ENCODE results near the gene GXYLT2.
A peak's percentile ranks its signal among the peaks of the same experiment; 100 is the strongest.
"Not testable (repeated sequence)": the region's sequence is repeated elsewhere in the genome, so short reads cannot be mapped to it uniquely, and the experiment has no call there.

GXYLT2 gene

DNA sequence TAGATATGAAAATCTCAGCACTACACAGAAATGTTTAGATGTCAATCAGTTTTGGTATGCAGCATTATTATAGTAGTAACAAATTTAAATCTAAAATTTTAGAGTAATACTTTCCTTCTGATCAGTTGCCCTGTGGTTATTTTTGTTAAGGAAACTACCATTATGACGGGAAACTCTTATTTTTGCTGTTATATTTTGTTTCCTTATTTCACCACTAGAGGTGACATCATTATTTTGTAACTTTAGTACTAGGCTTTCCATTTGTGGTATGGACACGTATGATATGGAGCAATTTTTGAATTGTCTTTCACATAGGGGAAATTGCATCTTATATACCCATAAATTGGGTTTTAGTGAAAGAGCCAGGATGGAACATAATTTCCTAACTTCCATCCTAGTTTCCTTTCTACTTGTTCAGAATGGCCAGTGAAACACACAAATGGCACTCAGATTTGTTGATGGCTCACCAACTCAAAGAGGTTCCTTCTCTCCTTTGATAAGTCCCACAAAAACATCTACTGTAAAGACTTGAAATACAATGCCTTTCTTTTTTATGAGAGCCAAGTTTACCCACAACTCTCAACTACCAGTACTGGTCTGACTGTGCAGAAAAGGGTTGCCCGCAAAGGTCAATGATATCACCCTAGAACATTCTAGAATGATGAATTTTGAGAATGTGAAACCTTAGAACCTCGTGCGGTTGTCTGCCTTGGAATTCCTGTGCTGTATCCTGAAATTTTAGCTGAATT is 89.4 kb downstream of the GXYLT2 start:
- DNase-seq = no peak

DNA sequence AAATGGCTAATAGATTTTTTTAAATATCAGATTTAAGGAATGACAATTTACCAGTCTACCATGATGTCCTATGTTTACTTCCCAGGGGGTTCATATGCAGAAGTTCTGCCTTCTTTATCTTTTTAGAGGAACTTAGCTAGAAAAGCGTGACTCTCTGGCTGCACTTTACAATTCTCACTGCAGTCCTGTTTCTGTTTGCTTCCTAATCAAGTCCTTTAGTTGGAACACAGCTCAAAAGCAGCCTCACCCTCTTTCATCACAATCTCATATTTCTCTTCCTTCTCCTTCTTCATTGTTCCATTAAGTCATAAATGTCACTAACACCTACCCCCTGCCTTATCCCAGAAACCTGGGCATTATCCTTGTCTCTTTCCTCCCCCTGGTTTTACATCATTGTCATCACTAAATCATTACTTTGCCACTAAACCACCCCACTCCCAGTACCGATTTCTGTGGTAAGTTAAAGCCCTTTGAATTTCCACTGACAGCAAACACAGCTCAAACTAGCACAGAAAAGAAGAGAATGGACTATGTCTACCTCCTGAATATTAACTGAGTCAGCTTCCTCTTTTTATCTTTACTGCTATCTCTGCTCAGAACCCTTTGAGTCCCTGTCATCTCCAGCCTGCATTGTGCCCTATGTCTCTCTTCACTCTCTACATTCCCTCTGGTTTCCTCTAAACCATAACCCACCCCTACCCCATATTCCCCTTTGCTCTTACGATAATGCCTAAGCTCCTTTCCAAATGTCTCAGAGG is 94.9 kb downstream of the GXYLT2 start:
- no peak for DNase-seq

DNA sequence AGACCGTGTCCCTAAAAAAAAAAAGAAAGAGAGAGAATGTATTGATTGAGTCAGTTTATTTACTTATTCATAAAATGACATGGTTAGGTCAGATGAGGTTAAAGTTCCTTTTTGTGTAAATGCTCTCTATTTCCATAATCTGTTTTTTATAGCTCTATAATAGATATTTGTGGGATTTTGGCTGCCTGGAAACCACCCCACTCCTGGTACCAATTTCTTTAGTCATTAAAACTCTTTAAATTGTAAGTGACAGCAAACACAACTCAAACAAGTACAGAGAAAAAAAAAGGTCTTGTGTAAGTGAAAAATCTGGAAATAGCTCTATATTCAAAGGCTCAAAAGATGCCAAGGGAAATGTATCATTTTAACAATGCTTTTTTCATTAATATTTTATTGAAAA is 97.7 kb downstream of the GXYLT2 start:
- no peak for DNase-seq

DNA sequence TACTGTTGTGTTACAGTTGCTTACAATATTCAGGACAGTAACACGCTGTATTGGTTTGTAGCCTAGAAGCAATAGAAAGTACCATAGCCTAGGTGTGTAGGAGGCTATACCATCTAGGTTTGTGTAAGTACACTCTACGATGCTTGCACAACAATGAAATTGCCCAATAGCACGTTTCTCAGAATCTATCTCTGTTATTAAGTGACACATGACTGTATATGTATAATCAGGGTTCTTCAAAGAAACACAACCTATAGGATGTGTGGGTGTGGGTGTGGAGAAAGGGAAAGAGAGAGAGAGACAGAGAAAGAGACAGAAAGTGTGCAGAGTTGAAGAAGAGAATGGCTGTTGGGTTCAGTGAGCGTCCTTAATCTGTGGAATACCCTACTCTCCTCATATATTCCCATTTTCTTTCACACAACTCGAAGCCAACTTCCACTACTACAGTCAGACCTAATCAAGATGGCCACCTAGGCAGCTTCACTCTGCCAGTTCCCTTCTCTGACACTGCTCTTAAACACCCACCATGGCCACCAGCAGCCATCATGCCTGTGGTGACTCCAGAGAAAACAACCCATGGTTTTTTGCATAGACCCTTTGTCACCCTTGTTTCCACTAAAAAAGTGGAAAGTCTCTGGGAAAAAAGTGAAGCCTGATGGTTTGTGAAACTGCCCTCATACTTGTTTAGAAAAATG is 103.0 kb downstream of the GXYLT2 start:
- no peak for DNase-seq

DNA sequence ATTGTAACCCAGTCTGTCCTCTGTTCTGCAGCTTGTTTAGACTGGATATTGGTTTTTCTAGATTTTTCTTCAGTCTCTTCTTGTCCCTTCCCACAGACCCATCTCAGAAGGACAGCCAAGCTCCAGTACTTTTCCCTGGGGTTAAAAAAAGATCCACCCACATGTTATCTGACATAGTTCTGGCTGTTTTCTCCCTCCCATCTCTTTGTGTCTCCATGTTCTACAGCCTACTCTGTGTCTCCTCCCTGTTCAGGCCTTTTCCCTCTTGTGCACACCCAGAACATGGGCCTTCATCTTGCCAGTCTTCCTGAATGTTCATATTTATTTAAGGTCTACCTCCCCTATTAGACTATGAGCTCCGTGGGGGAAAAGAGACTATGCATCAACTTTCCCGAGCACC is 103.7 kb downstream of the GXYLT2 start:
- no peak for DNase-seq

DNA sequence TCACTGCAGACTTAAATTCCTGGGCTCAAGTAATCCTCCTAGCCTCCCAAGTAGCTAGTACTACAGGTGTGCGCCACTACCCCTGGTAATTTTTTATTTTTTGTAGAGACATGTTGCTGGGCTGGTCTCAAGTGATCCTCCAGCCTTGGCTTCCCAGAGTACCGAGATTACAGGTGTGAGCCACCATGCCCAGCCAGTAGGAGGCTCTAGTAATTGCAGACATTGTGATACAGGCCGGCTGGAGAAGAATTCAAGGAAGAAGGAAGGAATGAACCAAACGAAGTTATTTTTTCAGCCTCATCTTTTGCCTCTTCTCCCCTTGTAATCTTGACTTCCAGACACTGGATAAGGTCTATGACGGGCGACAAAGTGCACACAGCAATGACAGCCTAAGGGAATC is 105.5 kb downstream of the GXYLT2 start:
- DNase-seq = no peak

DNA sequence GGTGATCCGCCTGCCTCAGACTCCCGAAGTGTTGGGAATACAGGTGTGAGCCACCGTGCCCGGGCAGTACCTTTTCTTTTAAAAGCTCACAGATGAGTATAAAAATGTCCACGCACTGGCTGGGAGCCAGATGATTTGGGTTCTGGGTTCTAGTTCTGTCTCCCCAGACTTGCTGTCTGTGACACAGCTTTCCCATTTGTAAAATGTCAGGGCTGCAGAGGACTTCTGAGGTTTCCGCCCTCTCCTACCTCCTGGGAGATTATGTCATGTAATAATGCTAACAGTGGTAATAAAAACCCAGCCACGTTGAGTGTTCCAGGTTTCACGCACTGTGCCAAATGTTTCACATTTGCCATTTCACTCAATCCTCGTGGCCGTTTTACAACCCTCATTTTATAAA is 107.5 kb downstream of the GXYLT2 start:
- DNase-seq = no peak

DNA sequence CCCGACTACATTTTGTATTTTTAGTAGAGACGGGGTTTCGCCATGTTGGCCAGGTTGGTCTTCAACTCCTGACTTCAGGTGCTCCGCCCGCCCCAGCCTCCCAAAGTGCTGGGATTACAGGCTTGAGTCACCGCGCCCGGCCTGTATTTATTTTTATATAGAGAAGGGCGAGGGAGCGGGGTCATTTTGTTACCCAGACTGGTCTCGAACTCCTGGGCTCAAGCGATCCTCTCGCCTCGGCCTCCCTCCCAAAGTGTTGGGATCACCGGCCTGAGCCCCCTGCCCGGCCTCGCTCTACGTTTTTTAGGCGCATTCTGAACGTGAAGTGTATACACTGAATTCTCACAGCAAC is 108.3 kb downstream of the GXYLT2 start:
- no peak for DNase-seq

DNA sequence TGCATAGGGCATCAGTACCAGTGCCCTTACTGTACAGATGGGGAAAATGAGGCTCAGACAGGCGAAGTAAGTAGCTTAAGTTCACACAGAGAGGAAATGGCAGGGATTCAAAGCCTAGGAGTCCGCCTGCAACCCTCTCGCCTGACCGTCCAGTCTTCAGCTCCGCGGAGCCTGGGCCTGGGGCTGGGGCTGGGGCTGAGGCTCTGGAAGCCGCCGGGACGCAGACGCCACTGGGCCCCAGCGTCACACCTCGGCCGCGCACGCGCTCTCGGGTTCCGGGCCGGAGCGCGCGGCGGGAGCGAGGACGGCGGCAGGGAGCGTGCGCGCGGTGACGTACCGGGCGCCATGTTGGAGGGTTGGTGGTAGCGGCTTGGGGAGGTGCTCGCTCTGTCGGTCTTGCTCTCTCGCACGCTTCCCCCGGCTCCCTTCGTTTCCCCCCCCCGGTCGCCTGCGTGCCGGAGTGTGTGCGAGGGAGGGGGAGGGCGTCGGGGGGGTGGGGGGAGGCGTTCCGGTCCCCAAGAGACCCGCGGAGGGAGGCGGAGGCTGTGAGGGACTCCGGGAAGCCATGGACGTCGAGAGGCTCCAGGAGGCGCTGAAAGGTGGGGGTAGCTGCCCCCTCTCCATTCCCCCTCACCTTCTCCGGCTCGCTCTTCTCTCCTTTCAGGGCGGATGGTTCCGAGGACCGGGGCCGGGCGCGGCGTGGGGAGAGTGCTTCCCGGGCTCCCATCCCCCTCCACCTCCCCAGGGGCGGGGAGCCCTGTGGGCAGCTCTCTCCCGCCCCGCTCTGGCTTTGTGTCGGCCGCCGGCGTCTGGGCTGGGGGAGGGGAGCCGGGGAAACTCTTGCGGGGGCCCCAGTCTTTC is 108.9 kb downstream of the GXYLT2 start, which contains the start of gene PPP4R2:
Gene PPP4R2 (plus strand): TSS at position 339 of the 861 bp plus-strand sequence. CDS start 227 bp downstream, at position 566.
- peak; percentile 90 for DNase-seq

DNA sequence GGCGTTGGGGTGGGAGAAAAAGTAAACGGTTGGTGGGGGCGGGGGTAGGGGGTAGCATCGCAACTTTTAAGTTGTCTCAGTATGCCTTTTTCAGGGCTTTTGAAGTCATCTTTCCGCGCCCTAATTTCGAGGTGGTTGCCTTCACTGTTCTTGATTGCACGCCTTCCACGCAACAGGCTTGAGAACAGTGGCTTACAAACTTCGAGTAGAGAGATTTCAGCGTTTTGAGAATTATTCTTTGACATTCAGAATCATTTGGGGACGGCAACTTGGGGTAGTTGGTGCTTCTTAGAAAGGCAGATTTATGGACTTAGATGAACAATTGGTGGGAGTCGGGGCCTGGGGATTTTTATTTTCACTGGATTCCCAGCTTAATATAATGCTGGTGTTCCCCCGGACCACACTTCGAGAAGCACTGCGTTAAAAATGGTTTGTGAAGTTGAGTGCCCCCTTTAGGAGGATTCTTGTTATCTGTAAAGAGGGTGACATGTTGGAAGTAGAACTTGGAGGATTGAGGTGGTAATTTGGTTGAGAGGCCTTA is 109.6 kb downstream of the GXYLT2 start:
- DNase-seq = no peak

DNA sequence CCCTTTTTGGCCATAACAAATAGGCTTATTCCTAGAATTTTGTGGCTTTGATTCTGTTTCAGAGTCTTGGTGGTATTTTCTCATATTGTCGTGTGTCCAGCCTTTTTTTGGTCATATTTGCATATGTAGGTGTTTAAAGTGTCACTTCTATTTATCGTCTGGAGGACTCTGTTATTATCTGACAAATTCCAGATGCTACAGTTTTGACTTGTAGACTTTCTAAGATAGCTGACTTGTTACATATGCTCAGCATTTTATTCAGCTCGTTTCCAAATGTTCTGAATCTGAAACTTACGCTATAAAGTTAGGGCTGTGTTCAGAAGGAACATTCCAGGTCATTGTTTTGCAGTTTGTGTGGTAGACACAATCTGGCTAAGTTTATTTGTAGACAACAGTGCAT is 110.6 kb downstream of the GXYLT2 start:
- DNase-seq = no peak

DNA sequence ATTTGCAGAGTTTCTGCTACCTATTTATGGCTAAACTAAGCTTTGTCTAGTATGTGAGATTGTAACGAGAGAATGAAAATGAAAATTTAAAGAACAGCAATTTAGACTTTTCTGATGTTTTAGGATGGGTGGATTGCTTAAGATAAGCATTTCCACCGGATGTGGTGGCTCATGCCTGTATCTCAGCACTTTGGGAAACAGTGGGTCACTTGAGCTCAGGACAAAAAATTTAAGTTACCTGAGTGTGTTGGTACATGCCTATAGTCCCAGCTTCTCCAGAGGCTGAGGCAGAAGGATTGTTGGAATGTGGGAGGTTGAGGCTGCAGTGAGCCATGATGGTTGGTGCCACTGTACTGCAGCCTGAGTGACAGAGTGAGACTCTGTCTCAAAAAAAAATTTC is 112.1 kb downstream of the GXYLT2 start:
- DNase-seq = no peak

DNA sequence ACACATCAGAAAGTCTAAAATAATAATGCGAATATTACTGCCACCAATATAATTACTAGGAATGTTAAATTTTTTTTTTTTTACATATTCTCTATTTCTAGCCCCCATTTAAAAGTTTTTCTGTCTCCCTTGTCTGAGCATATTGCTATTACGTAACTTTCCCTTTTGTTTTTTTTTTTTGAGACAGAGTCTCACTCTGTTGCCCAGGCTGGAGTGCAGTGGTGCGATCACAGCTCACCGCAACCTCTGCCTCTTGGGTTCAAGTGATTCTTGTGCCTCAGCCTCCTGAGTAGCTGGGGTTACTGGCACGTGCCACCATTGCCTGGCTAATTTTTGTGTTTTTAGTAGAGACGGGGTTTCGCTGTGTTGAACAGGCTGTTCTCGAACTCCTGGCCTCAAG is 115.2 kb downstream of the GXYLT2 start:
- not testable (repeated sequence) for DNase-seq

DNA sequence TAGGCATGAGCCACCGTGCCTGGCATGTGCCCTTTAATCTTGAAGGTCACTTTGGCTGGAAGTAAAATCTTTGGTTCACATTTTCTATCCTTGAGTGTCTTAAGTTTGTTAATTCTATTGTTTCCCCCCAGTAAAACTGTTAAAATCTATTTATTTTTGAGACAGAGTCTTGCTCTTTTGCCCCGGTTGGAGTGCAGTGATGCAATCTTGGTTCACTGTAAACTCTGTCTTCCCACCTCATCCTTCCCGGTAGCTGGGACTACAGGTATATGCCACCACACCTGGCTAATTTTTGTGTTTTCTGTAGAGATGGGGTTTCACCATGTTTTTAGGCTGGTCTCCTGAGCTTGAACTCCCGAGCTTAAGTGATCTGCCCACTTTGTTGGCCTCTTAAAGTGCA is 116.5 kb downstream of the GXYLT2 start:
- no peak for DNase-seq

DNA sequence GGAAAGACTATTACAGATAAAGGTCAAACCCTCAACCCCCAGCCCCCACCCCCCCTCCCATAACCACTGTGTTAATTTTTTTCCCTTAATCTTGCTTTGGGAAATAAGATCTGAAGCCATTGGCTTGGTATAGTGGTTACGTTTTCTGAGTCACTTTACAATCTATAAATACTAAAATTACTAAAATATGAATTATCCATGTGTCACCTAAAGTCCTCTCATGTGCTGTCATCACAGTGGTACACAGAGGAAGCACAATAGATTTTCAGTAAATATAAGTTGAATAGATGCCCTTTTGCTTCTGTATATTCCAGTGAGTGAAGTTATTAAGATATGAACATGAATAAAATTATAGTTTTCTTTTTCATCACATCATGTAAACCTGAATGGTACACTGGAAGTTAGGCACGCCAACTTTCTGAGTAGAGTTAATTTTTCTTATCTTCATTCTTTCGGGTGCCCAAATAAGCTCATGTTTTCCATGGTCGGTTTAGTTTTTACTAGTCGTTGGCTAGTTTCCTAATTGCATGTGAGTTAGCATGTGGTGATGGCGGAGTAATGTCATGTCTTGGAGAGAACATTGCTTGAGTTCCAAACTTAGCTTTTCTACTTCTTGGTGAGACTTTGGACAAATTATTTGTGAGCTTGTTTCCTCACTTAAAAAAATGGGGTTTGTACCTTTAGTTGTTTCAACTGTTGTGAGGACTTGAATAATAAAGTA is 120.3 kb downstream of the GXYLT2 start:
- no peak for DNase-seq

DNA sequence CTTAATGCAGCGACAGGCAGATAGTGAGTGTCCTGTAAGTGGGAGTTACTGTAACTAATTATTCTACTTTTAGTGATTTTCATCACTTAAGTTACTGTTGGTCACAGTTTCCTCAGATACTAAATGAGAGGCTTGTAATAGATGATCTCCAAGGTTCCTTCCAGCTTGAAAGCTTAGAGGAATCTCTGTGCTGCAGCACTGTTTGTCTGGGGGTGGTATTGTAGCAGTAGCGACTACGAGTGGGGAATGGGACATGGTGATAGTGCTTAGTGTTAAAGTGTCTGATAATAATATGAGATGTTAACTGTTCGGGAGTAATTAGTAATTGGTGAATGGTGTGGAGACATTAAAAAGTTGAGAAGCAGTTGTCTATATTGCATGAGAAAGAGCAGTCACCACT is 121.2 kb downstream of the GXYLT2 start:
- DNase-seq = no peak

DNA sequence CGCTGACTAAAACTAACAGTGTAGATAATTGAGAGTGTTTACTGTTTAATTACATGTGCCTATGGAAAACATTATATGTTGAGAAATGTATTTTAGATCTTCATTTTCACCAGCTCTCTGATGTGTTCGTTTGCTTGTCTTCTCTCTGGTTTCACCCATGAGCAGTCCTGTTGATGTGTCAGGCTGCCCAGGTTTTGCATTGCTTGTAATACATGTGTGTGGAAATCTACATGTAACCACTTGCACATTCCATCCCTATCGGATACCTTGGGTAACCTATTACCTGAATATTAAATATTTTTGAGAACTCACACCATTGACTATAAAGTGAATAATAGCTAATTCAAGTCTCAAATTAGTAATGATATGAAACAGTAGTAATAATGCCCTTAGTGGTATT is 121.9 kb downstream of the GXYLT2 start:
- no peak for DNase-seq

DNA sequence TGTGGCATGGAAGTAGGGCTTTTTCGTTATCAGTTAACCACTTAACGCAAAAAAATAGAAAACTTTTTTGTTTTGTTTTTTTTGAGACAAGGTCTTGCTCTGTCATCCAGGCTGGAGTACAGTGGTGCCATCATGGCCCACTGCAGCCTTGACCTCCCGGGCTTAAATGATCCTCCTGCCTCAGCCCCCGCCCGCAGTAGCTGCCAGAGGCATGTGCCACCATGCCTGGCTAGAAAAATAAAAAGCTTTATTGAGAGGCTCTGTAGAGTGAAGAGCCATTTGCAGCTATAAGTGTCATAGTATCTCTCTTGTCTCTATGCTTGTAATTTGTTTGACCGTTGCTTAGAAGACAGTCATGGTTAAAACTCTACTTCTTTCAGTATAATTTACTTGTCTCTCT is 122.3 kb downstream of the GXYLT2 start:
- no peak for DNase-seq

DNA sequence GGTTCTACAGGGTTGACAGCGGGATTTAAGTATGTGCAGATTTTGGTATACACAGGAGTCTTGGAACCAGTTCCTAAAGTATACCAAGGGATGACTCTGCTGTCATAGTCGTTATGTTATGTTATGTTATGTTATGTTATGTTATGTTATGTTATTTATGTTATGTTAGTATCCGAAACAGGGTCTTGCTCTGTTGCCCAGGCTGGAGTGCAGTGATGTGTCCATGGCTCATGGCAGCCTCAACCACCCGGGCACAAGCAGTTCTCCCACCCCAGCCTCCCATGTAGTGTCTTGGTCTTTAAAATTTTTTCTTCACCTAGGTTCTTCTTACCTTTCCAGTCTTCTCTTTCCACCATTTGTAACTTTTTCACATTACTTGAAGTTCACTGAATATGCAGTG is 130.5 kb downstream of the GXYLT2 start:
- no peak for DNase-seq

DNA sequence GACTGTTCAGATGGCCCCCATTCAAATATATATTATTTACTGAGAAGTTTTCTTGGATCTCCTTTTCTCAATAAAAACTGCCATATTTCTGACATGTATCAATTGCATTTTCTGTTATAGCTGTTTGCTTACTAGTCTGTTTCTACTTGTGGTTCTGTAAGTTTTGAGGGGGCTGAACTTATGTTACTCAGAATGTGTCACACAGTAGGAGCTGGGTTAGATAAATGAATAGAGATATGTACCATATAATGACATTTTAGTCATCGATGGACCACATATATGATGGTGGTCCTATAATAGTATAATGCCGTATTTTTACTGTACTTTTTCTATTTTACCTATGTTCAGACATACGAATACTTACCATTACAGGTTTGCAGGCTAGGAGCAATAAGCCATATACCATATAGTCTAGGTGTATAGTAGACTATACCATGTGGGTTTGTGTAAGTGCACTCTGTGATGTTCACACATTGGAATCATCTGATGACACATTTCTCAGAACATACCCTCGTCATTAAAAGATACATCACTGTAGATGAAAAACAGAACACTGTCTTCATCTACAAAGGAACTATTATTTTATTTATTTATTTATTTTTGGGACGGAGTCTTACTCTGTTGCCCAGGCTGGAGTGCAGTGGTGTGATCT is 131.1 kb downstream of the GXYLT2 start:
- no peak for DNase-seq

DNA sequence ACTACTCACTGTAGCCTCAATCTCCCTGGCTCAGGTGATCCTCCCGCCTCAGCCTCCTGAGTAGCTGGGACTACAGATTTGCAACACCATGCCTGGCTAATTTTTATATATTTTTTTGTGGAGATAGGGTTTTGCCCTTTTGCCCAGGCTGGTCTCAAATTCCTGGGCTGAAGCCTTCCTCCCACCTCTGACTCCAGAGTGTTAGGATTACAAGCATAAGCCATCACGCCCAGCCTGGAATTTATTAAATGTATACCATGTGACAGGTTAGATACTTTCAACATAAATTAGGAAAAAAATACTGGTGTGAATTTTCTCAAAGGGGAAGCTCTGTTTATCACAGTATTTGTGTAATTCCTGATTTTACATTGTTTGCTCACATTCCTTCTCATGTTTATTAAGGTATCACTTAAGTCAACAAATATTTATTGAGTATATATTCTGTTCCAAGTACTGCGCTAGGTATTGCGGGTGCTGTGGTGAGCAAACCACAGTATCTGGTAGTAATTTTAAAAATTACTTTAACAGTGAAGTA is 133.5 kb downstream of the GXYLT2 start:
- DNase-seq = no peak
